Measurements from ENCODE around the gene ASPA.

DNA sequence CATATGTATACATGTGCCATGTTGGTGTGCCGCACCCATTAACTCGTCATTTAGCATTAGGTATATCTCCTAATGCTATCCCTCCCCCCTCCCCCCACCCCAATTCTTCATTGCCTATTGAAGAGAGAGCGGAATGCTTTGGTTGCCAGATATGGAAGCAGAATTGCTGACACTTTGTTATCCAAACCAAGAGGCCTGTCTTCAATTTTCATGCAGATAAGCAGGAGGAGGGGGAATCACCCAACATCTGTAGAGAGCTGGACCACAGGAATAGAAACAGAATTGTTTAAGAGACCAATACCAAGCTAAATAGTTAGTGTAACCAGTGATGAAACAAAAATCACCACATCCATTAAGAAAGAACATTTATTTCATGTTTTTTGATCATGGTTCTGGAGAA is 7.1 kb downstream of the ASPA start:
- no peak for TF ChIP-seq HMG20B (CRISPR knock-in tag; conservative IDR thresholded peaks at IDR 0.05)
- TF ChIP-seq MBD4 (IDR thresholded peaks at IDR 0.05; ENCODE audit: borderline replicate concordance, low read length): no peak
- TF ChIP-seq, protein P1, sequence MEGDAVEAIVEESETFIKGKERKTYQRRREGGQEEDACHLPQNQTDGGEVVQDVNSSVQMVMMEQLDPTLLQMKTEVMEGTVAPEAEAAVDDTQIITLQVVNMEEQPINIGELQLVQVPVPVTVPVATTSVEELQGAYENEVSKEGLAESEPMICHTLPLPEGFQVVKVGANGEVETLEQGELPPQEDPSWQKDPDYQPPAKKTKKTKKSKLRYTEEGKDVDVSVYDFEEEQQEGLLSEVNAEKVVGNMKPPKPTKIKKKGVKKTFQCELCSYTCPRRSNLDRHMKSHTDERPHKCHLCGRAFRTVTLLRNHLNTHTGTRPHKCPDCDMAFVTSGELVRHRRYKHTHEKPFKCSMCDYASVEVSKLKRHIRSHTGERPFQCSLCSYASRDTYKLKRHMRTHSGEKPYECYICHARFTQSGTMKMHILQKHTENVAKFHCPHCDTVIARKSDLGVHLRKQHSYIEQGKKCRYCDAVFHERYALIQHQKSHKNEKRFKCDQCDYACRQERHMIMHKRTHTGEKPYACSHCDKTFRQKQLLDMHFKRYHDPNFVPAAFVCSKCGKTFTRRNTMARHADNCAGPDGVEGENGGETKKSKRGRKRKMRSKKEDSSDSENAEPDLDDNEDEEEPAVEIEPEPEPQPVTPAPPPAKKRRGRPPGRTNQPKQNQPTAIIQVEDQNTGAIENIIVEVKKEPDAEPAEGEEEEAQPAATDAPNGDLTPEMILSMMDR (CRISPR knock-in tag; IDR thresholded peaks at IDR 0.05): no peak
- no peak for TF ChIP-seq THAP11 (CRISPR knock-in tag; IDR thresholded peaks at IDR 0.05)
- no peak for TF ChIP-seq POLR2A (IDR thresholded peaks at IDR 0.05; ENCODE audit: insufficient read depth in 1 of 2, low read depth in 2 of 2, low read length in 2 of 2)
- TF ChIP-seq, protein P2, sequence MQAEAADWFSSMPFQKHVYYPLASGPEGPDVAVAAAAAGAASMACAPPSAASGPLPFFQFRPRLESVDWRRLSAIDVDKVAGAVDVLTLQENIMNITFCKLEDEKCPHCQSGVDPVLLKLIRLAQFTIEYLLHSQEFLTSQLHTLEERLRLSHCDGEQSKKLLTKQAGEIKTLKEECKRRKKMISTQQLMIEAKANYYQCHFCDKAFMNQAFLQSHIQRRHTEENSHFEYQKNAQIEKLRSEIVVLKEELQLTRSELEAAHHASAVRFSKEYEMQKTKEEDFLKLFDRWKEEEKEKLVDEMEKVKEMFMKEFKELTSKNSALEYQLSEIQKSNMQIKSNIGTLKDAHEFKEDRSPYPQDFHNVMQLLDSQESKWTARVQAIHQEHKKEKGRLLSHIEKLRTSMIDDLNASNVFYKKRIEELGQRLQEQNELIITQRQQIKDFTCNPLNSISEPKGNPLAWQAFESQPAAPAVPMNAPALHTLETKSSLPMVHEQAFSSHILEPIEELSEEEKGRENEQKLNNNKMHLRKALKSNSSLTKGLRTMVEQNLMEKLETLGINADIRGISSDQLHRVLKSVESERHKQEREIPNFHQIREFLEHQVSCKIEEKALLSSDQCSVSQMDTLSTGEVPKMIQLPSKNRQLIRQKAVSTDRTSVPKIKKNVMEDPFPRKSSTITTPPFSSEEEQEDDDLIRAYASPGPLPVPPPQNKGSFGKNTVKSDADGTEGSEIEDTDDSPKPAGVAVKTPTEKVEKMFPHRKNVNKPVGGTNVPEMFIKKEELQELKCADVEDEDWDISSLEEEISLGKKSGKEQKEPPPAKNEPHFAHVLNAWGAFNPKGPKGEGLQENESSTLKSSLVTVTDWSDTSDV (CRISPR knock-in tag; IDR thresholded peaks at IDR 0.05): no peak
